Heart left ventricle (tissue), 16 donors: ENCODE data around the gene FOXB2. TPM values are rescaled to one million over a fixed set of nuclear protein-coding genes. Genes with fewer than 3 reads are reported as not detected.

Experiments used
- ATAC-seq, 4 donors: fragments of 200-7000 bp; cut with Tn5 transposase; one replicate each; pipeline ENCODE4 v1.9.1; 2020 to 2022; ENCODE audit warnings: moderate library complexity in 4 of 4, mild to moderate bottlenecking in 3 of 4, moderate number of reproducible peaks in 1 of 4
- DNase-seq, 5 donors: peaks; one replicate each; pipeline ENCODE4 v3.0.0-alpha.2; 2020
- H3K27ac ChIP-seq, 12 donors: fragments of 200-600 bp; sonication (generic) in 4 of 12; one replicate each; pipeline versions ENCODE4 v1.5.0 to v1.8.0; 2016 to 2022; ENCODE audit warnings: mild to moderate bottlenecking in 2 of 12
- H3K27me3 ChIP-seq, 9 donors: fragments of 200-600 bp; sonication (generic) in 2 of 9; one replicate each; pipeline versions ENCODE4 v1.5.1 to v1.8.0; 2016 to 2022; ENCODE audit warnings: mild to moderate bottlenecking in 3 of 9
- H3K36me3 ChIP-seq, 9 donors: fragments of 200-600 bp; sonication (generic) in 2 of 9; one replicate each; pipeline versions ENCODE4 v1.5.0 to v1.8.0; 2018 to 2022; ENCODE audit warnings: mild to moderate bottlenecking in 2 of 9
- H3K4me1 ChIP-seq, 12 donors: fragments of 200-600 bp; sonication (generic) in 4 of 12; one replicate each; pipeline versions ENCODE4 v1.5.0 to v1.8.0; 2016 to 2022; ENCODE audit warnings: mild to moderate bottlenecking in 3 of 12
- H3K4me3 ChIP-seq, 12 donors: fragments of 200-600 bp; sonication (generic) in 4 of 12; one replicate each; pipeline versions ENCODE4 v1.5.0 to v1.8.0; 2017 to 2022; ENCODE audit warnings: mild to moderate bottlenecking in 9 of 12, moderate library complexity in 4 of 12
- H3K9me3 ChIP-seq, 12 donors: fragments of 200-600 bp; sonication (generic) in 4 of 12; one replicate each; pipeline versions ENCODE4 v1.5.0 to v1.8.0; 2016 to 2022; ENCODE audit warnings: mild to moderate bottlenecking in 1 of 12
- POLR2A ChIP-seq, 2 donors: fragments of 450-650 bp; IDR thresholded peaks; one replicate each; pipeline ENCODE4 v1.6.1; 2017; ENCODE audit warnings: antibody characterized with exemption in 2 of 2, mild to moderate bottlenecking in 2 of 2, moderate library complexity in 2 of 2
- whole genome bisulfite sequencing, 4 donors: extraction: QIAGEN DNeasy Blood & Tissue Kit in 2 of 4; methylation state at CpG; one replicate each; pipeline versions ENCODE4 v1.1.5 to v1.1.7; 2013 to 2018; 5-methylcytosine and 5-hydroxymethylcytosine counted together
- intact Hi-C, 10 donors: fragments of 100-400 bp; cut with DNase I; formaldehyde crosslinking; loops; one replicate each; pipeline versions ENCODE4 v1.11.1 to v1.14.2; 2022
- polyA plus RNA-seq, 2 donors: library from polyadenylated mRNA; stranded (reverse); fragments of 200-250 nt; gene quantifications; one replicate each; pipeline ENCODE4 v1.2.3, GENCODE V29; 2013
- total RNA-seq, 9 donors: library from RNA; depleted of rRNA in 2 of 9; stranded (reverse); fragments of >200 nt in 2 of 9; fragmentation: NEBNext Ultra II Directional in 3 of 9; extraction: Animal tissue kit (Norgen Biotek cat#: 25700) in 3 of 9; gene quantifications; one replicate each; pipeline versions ENCODE4 v1.1.0 to v1.2.4, GENCODE V29; 2016 to 2023
- TF ChIP-seq, protein P1 (sequence below), 12 donors: fragments of 200-600 bp; sonication (generic) in 4 of 12; IDR thresholded peaks; one replicate each; pipeline versions ENCODE4 v1.5.0 to v1.8.0; 2018 to 2022; ENCODE audit warnings: antibody characterized with exemption in 12 of 12, mild to moderate bottlenecking in 5 of 12
- donor health status: ischemic (EF 13 %, LVEDD 7.1; RV severe dilation, severe dysfunction).
- donor health status: healthy with polysubstance abuse.
- donor health status: DM: no; HTN: yes; CAD: no.
- donor health status: DM: no; HTN: no; CAD: no.
- donor health status: ischemic (EF 25% LVEDD 6.9; RV normal size, moderate dysfunction).
- donor health status: ischemic (EF 25% LVEDD 5.7; RV mildly dilated, moderate dysfunction).
- donor health status: healthy.
- donor health status: DM: yes; HTN: yes; CAD: no.
- donor health status: ischemic (EF 35%, LVEDD 5.7; RV mildly dilated, moderate dysfunction).
- donor health status: nonischemic (EF 11% LVEDD 7.7; RV severe dilation, severe dysfunction).
- donor health status: DM: yes; HTN: yes; CAD: no.
- donor health status: PGD.
- donor health status: ischemic (EF 29% LVEDD 5.4; RV normal size, mild dysfunction).
- donor health status: nonischemic (EF 23%, LVEDD 6.1; RV moderate dilation, normal function).

The FOXB2 gene
- total and polyA plus RNA-seq, 11 donors, result not detected

DNA sequence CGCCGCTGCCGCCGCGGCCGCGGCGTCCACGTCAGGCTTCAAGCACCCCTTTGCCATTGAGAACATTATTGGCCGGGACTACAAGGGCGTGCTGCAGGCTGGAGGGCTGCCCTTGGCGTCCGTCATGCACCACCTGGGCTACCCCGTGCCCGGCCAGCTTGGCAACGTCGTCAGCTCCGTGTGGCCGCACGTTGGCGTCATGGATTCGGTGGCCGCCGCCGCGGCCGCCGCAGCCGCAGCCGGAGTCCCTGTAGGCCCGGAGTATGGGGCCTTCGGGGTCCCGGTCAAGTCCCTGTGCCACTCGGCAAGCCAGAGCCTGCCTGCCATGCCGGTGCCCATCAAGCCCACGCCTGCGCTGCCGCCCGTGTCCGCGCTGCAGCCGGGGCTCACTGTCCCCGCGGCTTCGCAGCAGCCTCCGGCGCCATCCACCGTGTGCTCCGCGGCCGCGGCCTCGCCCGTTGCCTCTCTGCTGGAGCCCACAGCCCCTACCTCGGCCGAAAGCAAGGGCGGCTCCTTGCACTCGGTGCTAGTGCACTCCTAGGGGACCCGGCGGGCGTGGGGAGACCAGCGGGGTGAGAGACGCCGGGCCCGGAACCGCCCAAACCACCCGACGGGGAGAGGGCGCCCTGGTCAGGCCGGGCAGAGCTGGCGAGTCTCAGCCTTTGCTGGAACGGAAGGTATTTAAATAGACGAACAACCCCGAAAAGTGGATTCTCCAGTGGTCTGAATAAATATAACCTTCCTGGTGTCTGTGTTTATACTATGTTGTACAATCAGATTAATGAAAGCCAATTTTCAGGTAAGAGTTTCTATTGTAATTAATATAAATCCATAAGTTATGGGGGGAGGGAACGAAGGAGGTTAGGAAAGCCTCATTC lies 1.2 kb downstream of the FOXB2 start:
- Histone ChIP-seq H3K27ac (no peak overlapping the region), H3K9me3 (no peaks in the 10 kb centered on the region), H3K27me3 (peaks cover 60 to 100% (median 88%) of the 10 kb centered on the region in 9 donors), H3K4me3 (peak overlapping the region in 7 of 12 donors; percentile 2 to 30 (median 19)), H3K36me3 (no peaks in the 10 kb centered on the region), H3K4me1 (peaks cover 0 to 60% (median 20%) of the 10 kb centered on the region in 12 donors)
- DNase-seq (no peak), ATAC-seq (no peak)
- WGBS, 4 donors, result 2 to 9% (median 4%) methylated on average over 13 to 75 of the region's 75 CpGs
- TF ChIP-seq, protein P1, sequence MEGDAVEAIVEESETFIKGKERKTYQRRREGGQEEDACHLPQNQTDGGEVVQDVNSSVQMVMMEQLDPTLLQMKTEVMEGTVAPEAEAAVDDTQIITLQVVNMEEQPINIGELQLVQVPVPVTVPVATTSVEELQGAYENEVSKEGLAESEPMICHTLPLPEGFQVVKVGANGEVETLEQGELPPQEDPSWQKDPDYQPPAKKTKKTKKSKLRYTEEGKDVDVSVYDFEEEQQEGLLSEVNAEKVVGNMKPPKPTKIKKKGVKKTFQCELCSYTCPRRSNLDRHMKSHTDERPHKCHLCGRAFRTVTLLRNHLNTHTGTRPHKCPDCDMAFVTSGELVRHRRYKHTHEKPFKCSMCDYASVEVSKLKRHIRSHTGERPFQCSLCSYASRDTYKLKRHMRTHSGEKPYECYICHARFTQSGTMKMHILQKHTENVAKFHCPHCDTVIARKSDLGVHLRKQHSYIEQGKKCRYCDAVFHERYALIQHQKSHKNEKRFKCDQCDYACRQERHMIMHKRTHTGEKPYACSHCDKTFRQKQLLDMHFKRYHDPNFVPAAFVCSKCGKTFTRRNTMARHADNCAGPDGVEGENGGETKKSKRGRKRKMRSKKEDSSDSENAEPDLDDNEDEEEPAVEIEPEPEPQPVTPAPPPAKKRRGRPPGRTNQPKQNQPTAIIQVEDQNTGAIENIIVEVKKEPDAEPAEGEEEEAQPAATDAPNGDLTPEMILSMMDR (IDR thresholded peaks at IDR 0.05), result no peak
- TF ChIP-seq POLR2A (IDR thresholded peaks at IDR 0.05), result no peak
- intact Hi-C loops, result no loop called here

DNA sequence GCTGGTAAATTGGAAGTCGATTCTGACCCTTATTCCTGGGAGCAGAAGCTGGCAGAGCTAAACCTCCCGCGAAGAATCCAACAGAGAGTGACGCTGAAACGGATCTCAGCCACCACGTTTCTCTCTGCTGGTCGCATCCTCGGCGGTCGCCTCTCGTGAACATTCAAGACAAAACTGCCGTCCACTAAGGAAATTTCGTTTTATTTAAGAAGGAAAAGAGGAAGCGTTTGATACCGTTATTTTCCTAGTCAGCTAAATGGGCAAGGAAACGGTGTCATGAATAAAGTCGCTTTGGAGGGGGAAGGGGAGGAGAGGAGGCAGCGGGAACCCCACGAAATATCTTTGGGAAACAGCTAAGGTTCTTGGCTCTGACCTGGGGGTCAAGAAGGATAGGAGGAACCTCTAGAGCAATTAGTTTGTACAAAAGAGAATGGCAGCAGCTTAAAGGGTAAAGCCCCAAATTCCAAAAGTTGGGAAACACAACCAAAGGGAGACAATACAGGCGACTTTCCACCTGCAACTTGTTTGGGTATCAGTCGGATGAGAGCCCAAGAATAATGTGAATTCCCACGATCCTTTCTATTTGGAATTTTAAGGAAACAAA lies 1.9 kb downstream of the FOXB2 start:
- H3K36me3 ChIP-seq, result no peaks in the 10 kb centered on the region
- peaks cover 54 to 98% (median 87%) of the 10 kb centered on the region in 9 donors for H3K27me3 ChIP-seq
- DNase-seq (no peak), ATAC-seq (no peak)
- TF ChIP-seq, protein P1 (IDR thresholded peaks at IDR 0.05), result no peak
- no peak for TF ChIP-seq POLR2A (IDR thresholded peaks at IDR 0.05)
- no peak overlapping the region for H3K27ac ChIP-seq
- peaks cover 0 to 53% (median 16%) of the 10 kb centered on the region in 12 donors for H3K4me1 ChIP-seq
- intact Hi-C loops, result no loop called here
- no peaks in the 10 kb centered on the region for H3K9me3 ChIP-seq
- peak overlapping the region in 2 of 12 donors; percentile 3 to 16 for H3K4me3 ChIP-seq
- 2 to 4% (median 3%) methylated on average over 22 of the region's 22 CpGs for WGBS, 4 donors

DNA sequence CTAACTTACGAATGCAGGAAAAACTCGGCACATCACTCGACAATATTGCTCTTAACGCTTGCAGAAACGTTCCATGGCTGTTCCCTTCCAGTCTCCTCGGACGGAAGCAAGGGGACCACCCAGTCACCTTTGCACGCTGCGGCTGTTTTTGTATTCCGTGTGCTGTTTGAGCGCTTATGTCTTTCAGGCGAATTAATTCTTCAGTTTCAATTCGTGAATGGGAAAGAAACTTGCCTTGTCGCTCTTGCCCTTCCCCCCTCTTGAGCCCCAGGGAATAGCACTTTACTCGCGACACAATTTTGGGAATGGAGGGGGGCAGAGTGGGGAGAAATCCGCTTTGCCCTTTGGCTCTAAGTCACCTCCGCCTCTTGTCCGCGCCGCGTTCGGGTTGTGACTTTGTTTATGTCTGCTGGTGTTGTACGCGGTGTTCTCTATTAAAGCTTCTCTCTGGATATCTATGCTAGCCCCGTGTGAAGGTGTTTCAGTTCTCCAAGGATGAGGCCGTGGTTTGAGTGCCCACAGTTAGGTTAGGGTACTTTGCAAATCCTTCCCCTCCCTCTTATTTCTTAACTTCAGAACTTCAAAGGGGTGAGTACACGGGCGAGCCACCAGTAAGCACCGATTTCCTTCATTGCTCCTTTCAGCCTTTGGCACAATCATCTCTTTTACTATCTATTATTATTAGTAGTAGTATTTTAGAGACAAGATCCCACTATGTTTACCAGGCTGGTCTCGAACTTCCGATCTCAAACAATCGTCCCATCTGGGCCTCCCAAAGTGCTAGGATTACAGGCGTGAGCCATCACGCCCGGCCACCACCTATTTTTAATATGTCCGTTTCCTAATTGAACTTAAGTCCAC lies 2.7 kb downstream of the FOXB2 start:
- 5 to 7% (median 5%) methylated on average over 37 of the region's 37 CpGs for WGBS, 4 donors
- intact Hi-C loops, result no loop called here
- H3K27me3 ChIP-seq, result peaks cover 46 to 98% (median 81%) of the 10 kb centered on the region in 9 donors
- H3K9me3 ChIP-seq, result no peaks in the 10 kb centered on the region
- no peaks in the 10 kb centered on the region for H3K36me3 ChIP-seq
- no peak for TF ChIP-seq POLR2A (IDR thresholded peaks at IDR 0.05)
- TF ChIP-seq, protein P1 (IDR thresholded peaks at IDR 0.05), result no peak
- DNase-seq (no peak), ATAC-seq (no peak)
- peaks cover 0 to 50% (median 16%) of the 10 kb centered on the region in 12 donors for H3K4me1 ChIP-seq
- peak overlapping the region in 2 of 12 donors; percentile 3 to 16 for H3K4me3 ChIP-seq
- H3K27ac ChIP-seq, result no peak overlapping the region
